SU-DHL-6 (cell line): ENCODE data around the gene TCF4.

ENCODE experiments used
- EZH2phosphoT487 ChIP-seq: fragments of 200-600 bp; sonication (generic), shearing (Covaris generic); conservative IDR thresholded peaks from 2 replicates; pipeline ENCODE4 v1.6.1; 2018; ENCODE audit warnings: mild to moderate bottlenecking, antibody characterized with exemption, low read length, moderate library complexity, mixed read lengths
- TF ChIP-seq, protein P1 (sequence below): fragments of 200-600 bp; sonication (generic); IDR thresholded peaks from one replicate; pipeline ENCODE4 v1.5.1; 2017; ENCODE audit warnings: antibody characterized with exemption, mild to moderate bottlenecking, low read length, moderate library complexity; ENCODE audit not compliant: insufficient read depth, poor library complexity, severe bottlenecking

DNA sequence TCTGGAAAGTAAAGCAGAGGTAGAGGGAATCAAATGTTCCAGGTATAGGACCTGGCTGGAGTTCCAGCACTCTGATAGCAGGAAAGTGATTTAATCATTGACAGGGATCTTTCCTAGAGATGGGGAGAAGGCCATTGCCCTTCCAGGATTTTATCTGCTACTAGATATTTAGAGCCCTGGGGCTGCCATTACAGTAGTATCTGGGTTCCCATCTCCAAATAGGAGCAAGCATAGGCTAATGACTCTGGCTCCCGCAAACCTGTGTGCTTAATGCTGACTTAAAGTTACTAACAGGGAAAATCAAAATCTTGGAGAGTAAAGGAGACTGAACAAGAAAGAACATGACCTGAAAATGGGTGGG, 331.1 kb downstream of the TCF4 start:
- TF ChIP-seq, protein P1, sequence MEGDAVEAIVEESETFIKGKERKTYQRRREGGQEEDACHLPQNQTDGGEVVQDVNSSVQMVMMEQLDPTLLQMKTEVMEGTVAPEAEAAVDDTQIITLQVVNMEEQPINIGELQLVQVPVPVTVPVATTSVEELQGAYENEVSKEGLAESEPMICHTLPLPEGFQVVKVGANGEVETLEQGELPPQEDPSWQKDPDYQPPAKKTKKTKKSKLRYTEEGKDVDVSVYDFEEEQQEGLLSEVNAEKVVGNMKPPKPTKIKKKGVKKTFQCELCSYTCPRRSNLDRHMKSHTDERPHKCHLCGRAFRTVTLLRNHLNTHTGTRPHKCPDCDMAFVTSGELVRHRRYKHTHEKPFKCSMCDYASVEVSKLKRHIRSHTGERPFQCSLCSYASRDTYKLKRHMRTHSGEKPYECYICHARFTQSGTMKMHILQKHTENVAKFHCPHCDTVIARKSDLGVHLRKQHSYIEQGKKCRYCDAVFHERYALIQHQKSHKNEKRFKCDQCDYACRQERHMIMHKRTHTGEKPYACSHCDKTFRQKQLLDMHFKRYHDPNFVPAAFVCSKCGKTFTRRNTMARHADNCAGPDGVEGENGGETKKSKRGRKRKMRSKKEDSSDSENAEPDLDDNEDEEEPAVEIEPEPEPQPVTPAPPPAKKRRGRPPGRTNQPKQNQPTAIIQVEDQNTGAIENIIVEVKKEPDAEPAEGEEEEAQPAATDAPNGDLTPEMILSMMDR: no peak
- TF ChIP-seq EZH2phosphoT487: no peak
